Measurements from ENCODE around the gene PDXP. TPM values are rescaled to one million over a fixed set of nuclear protein-coding genes. Genes with fewer than 3 reads are reported as not detected.
"Not testable (repeated sequence)": the region's sequence is repeated elsewhere in the genome, so short reads cannot be mapped to it uniquely, and the experiment has no call there.

The PDXP gene
- total RNA-seq, 1 experiment from 2014 or later, result 17.6 TPM

DNA sequence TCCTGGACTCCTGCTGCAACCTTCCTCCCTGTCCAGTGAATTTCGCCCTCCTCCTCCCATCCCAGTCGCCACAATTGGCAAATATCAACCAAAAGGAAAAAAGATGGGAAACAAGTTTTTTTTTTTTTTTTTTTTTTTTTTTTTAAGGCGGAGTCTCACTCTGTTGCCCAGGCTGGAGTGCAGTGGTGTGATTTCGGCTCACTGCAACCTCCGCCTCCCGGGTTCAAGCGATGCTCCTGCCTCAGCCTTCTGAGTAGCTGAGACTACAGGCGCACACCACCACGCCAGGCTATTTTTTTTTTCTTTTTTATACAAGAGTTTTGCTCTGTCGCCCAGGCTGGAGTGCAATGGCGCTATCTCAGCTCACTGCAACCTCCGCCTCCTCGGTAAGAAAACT is 37.7 kb downstream of the PDXP start:
- POLR2A ChIA-PET; H3K27ac ChIP-seq (ENCODE audit: low read length); H3K4me1 ChIP-seq (ENCODE audit: control insufficient read depth, insufficient read depth, low read length); in situ Hi-C loops (cut with HindIII; ENCODE audit: low pct_unique_long_range_greater_than_20kb, low sequenced_read_pairs); CTCF ChIA-PET; DNase-seq (ENCODE audit: low read depth, low spot score); intact Hi-C loops (cut with micrococcal nuclease; ENCODE audit: unreplicated experiment); H3K9me3 ChIP-seq (ENCODE audit: control insufficient read depth, insufficient read depth, low read depth, low read length); H3K36me3 ChIP-seq (ENCODE audit: control insufficient read depth, insufficient read depth, low read length); BruUV-seq (replicated peaks); ATAC-seq; H3K4me3 ChIP-seq (ENCODE audit: low read depth in 2 of 2, low read length in 2 of 2); H3K27me3 ChIP-seq (ENCODE audit: control insufficient read depth, insufficient read depth, low read length): not testable (repeated sequence)

- BruUV-seq (replicated peaks), result no TSS peak
- TF ChIP-seq REST (IDR thresholded peaks at IDR 0.05; ENCODE audit: insufficient read depth in 1 of 2, low read depth in 2 of 2, low read length in 1 of 2) (no peak), CTCF (IDR thresholded peaks at IDR 0.05) (no peak), TCF7L2 (IDR thresholded peaks at IDR 0.05; ENCODE audit: low read depth, low read length) (no peak), POLR2AphosphoS5 (IDR thresholded peaks at IDR 0.05; ENCODE audit: low read depth, low read length) (no peak), SIN3A (IDR thresholded peaks at IDR 0.05; ENCODE audit: borderline replicate concordance, insufficient read depth, low read depth, low read length) (no peak)
- intact Hi-C loops (cut with micrococcal nuclease; ENCODE audit: unreplicated experiment) (no loop called here), in situ Hi-C loops (cut with HindIII; ENCODE audit: low pct_unique_long_range_greater_than_20kb, low sequenced_read_pairs) (no loop called here)
- peak within 1 kb of the TSS in 1 of 2 experiments; percentile 21; a peak in 1 of 4 replicates for H3K4me3 ChIP-seq (ENCODE audit: low read depth in 2 of 2, low read length in 2 of 2)
- H3K9me3 ChIP-seq (ENCODE audit: control insufficient read depth, insufficient read depth, low read depth, low read length), result no peaks in the 10 kb centered on the region
- H3K27me3 ChIP-seq (ENCODE audit: control insufficient read depth, insufficient read depth, low read length), result no peaks in the 10 kb centered on the region
- POLR2A ChIA-PET, result no interaction called here
- H3K36me3 ChIP-seq (ENCODE audit: control insufficient read depth, insufficient read depth, low read length), result no peaks in the 10 kb centered on the region
- ATAC-seq (peak; percentile 72; the same call in 1 of the 2 replicates), DNase-seq (ENCODE audit: low read depth, low spot score) (no peak)
- H3K27ac ChIP-seq (ENCODE audit: low read length), result no peak within 1 kb of the TSS
- CTCF ChIA-PET, result no interaction called here
- no peaks in the 10 kb centered on the region for H3K4me1 ChIP-seq (ENCODE audit: control insufficient read depth, insufficient read depth, low read length)
Observed at GRCh38 chr22:37696657-37697537, 38.4 kb downstream of the PDXP start, which contains the start of gene TRIOBP. TSS of gene TRIOBP (plus strand) at chr22:37697048. CDS start at chr22:37701366, 4,318 bp downstream.

DNA sequence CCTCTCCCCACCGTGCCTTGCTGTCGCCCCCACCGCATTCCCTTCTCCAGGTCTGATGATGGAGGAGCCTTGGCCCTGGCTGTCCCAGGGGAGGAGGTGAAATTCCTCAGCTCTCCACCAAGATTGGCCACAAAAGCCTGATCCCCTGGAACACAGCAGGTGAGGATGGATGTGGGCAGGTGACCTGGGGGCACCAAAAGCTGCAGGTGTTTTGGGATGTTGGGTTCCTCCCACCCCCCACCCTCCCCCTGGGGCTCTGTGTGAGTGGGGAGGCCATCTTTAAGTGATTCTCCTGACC is 39.0 kb downstream of the PDXP start:
- DNase-seq (ENCODE audit: low read depth, low spot score), result no peak
- TF ChIP-seq TCF7L2 (IDR thresholded peaks at IDR 0.05; ENCODE audit: low read depth, low read length) (no peak), REST (IDR thresholded peaks at IDR 0.05; ENCODE audit: insufficient read depth in 1 of 2, low read depth in 2 of 2, low read length in 1 of 2) (no peak), SIN3A (IDR thresholded peaks at IDR 0.05; ENCODE audit: borderline replicate concordance, insufficient read depth, low read depth, low read length) (no peak), POLR2AphosphoS5 (IDR thresholded peaks at IDR 0.05; ENCODE audit: low read depth, low read length) (no peak), CTCF (IDR thresholded peaks at IDR 0.05) (no peak)
- H3K4me3 ChIP-seq (ENCODE audit: low read depth in 2 of 2, low read length in 2 of 2), result peak overlapping the region in 1 of 2 experiments; percentile 21; a peak in 1 of 4 replicates
- intact Hi-C loops (cut with micrococcal nuclease; ENCODE audit: unreplicated experiment), result no loop called here
- CTCF ChIA-PET, result no interaction called here
- no peak for ATAC-seq
- no TSS peak for BruUV-seq (replicated peaks)
- in situ Hi-C loops (cut with HindIII; ENCODE audit: low pct_unique_long_range_greater_than_20kb, low sequenced_read_pairs), result no loop called here
- POLR2A ChIA-PET, result no interaction called here
- H3K4me1 ChIP-seq (ENCODE audit: control insufficient read depth, insufficient read depth, low read length), result no peaks in the 10 kb centered on the region
- H3K27ac ChIP-seq (ENCODE audit: low read length), result no peak overlapping the region
- no peaks in the 10 kb centered on the region for H3K36me3 ChIP-seq (ENCODE audit: control insufficient read depth, insufficient read depth, low read length)
- no peaks in the 10 kb centered on the region for H3K9me3 ChIP-seq (ENCODE audit: control insufficient read depth, insufficient read depth, low read depth, low read length)
- H3K27me3 ChIP-seq (ENCODE audit: control insufficient read depth, insufficient read depth, low read length), result no peaks in the 10 kb centered on the region

Data from Panc1 (cell line).